Activated CD4-positive, alpha-beta T cell treated with anti-CD3 and anti-CD28 coated beads for 4 hours (primary cell): Measurements from ENCODE around the gene ARX.

Source experiments
- DNase-seq, 2 donors: peaks; one replicate each; pipeline ENCODE4 v3.0.0-alpha.2; 2020

The ARX gene

DNA sequence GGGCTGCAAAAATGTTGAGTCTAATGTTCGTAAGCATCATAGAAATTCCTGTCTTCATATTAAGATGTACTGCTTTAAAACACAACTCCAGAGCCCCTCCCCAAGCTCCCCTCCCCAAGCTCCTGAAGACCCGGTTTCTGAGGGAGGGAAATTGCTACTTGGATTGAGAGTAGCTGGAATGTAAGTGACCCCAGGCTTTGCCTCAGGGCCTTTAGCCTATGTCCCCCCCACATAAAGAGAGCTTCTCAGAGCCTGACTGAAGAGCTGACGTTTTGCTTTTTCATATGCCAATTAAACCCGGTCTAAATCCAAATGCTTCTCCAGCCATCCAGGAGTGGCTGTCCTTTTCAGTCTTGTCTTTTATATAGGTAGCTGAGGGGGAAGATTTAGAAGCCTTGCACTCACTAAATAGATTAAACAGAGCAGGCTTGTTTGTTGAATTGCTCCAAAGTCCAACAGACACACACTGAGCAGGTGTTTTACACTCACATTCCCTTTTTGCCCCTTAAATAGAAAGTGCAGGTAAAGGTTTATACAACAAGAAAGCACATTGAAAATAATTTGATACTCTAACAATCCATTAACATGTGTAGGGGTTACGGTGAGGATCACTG is 19.6 kb downstream of the ARX start:
- no peak for DNase-seq

- no peak for DNase-seq
Observed at GRCh38 chrX:24993879-24994278, 21.9 kb downstream of the ARX start.

- no peak for DNase-seq
Observed at GRCh38 chrX:24990535-24990934, 25.2 kb downstream of the ARX start.

- DNase-seq: no peak
Observed at GRCh38 chrX:24988314-24988713, 27.5 kb downstream of the ARX start.

DNA sequence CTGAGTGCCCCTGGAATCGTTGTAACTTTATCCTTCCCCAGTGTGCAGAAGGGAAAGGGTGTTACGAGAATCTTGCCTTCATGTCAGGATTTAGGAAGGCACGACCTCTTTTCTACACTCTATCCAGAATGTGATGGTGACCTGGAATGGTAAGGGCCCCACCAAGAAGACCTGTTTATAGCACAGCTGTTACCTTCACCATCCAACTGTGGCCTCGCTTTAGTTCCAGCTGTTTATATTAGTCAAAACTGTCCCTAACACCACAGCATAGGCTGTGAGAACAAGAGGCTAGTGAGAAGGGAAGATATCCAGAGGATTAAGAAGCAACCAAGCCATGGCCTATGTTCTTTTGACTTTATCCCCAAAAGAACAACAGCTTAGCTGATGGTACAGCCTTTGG is 28.0 kb downstream of the ARX start:
- no peak for DNase-seq

DNA sequence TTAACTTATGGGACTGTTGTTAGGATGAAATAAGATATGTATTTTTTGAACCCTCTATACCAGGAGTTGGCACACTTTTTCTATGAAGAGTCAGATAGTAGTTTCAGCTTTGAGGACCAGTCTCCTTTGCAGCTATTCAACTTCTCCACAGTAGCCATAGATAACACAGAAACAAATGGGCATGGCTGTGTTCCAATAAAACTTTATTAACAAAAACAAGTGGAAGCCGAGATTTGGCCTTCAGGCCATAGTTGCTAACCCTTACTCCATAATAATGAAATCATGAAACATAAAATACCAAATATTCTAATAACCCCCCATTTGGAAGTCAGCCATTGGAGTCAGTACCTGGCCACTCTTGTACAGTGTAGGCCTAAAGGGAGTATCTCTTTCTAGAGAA is 30.6 kb downstream of the ARX start:
- DNase-seq: no peak

- DNase-seq: no peak
Observed at GRCh38 chrX:24983931-24984330, 31.8 kb downstream of the ARX start.

- no peak for DNase-seq
Observed at GRCh38 chrX:24982306-24982965, 33.3 kb downstream of the ARX start.

GRCh38 chrX:24981030-24981429 is 34.7 kb downstream of the ARX start:
- no peak for DNase-seq

GRCh38 chrX:24979081-24979480 is 36.7 kb downstream of the ARX start:
- no peak for DNase-seq

DNA sequence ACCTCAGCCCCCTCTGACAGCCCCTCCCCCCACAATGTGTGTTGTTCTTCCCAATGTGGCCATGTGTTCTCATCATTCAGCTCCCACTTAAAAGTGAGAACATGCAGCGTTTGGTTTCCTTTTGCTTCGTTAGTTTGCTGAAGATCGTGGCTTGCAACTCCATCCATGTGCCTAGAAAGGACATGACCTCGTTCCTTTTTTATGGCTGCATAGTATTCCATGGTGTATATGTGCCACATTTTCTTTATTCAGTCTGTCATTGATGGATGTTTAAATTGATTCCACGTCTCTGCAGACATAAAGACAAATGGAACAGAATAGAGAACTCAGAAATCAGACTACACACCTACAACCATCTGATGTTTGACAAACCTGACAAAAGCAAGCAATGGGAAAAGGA is 46.0 kb downstream of the ARX start:
- no peak for DNase-seq

DNA sequence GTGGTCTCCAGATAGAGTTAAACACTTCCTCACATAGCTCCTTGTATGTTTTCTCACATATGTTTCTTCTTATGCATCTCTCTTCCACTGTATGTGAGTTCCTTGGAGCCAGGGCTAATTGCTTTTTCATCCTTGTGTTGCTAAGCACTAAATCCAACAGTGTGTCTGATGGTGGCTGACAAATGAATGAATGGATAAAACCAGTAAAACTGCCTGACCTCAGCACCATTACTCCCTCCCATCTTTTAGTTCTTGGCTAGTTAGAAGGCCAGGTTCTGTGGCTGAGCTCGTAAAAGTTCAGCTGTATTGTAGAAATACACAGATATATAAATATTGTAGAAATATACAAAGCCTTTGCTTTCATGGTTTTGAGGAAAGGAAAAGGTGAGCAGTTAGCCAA is 50.4 kb downstream of the ARX start:
- no peak for DNase-seq

DNA sequence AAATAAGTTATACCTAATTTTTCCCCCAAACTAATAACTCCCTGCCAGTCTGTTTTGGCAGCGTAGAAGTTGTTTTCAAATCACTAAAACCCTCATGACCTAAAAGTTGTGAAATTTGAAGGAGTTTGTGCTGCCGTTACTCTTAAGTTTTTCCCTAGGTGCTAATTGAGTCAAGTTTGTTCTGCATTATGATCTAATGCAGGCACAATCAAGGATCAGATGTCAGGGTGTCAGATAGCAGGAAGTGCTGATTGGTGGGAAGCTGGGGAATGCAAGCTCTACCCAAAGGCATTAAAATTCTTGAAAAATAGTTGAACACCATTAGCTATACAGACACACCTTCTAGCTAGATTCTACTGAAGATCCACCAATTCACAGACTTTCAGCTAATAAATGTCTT is 51.9 kb downstream of the ARX start:
- DNase-seq: no peak

DNA sequence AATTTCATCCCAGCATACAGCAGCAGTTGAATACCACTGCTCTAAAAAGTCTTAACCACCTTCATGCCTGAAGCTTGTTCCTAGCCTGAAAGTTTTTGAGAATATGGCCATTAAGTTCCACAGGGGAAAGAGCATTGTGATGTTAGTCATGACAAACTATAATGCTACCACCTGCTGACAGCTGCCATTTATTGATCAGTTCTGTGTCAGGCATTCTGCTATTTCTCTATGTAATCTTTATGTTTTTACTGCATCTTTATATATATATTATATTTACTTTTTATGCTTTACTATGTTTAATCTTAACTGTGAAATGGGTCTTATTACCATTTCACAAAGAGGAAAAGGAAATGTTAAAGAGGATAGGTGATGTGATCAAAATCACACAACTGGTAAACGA is 54.0 kb downstream of the ARX start:
- DNase-seq: no peak

DNA sequence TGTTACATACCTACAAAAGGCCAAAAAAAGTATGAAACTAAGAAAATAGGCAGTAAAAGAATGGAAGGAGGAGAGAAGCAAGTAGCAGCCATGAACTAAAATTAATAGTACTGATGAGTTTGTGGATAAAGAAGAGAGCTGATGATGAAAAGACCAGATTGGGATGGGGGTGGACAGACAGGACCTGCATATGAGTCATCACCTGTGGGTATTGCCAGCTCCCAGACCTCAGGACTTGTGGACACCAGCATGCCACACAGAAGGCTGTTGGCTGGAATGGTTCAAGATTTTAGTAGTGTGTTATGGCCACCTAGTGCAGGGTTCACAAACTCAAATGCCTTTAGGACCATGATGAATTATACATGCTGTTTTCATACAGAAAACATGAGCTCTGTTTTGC is 58.9 kb downstream of the ARX start:
- no peak for DNase-seq

GRCh38 chrX:24955372-24955930 is 60.3 kb downstream of the ARX start:
- no peak for DNase-seq

- no peak for DNase-seq
Observed at GRCh38 chrX:24954732-24955131, 61.0 kb downstream of the ARX start.
